ENCODE data around the gene DUSP11.

DNA sequence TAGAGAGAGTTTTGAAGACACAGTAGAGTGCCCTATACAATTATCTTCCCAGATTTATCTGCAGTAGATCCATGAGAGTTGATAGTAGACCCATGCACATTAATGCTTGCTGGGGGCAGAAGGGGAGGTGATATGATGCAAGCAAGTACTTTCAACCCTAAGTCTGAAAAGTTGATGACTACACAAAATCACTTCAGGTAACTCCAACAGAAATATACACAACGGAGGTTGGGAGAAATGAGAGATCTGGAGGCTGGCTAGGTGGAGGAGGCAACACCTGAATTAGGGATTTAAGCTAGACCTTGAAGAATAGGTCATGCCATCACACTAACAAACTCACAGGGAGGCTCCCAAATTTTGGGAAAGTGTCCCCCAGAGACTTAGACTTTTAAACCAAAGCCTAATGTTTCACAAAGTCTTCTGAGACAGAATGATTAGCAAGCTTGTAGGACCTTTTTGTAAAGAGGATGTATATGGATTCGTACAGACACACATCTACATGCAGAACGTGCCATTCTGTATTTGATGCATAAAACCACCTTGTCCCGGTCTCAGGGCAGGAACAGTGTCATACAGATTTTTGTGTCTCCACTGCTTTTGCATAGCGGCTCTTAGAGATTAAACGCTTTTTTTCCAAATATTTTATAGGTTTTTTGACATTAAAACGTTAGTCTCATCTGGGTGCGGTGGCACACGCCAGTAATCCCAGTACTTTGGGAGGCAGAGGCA, 47.9 kb upstream of the DUSP11 start:
- TF ChIP-seq, protein P1, sequence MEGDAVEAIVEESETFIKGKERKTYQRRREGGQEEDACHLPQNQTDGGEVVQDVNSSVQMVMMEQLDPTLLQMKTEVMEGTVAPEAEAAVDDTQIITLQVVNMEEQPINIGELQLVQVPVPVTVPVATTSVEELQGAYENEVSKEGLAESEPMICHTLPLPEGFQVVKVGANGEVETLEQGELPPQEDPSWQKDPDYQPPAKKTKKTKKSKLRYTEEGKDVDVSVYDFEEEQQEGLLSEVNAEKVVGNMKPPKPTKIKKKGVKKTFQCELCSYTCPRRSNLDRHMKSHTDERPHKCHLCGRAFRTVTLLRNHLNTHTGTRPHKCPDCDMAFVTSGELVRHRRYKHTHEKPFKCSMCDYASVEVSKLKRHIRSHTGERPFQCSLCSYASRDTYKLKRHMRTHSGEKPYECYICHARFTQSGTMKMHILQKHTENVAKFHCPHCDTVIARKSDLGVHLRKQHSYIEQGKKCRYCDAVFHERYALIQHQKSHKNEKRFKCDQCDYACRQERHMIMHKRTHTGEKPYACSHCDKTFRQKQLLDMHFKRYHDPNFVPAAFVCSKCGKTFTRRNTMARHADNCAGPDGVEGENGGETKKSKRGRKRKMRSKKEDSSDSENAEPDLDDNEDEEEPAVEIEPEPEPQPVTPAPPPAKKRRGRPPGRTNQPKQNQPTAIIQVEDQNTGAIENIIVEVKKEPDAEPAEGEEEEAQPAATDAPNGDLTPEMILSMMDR (IDR thresholded peaks at IDR 0.05), result no peak
- TF ChIP-seq POLR2AphosphoS5 (IDR thresholded peaks at IDR 0.05), result no peak
- TF ChIP-seq POLR2A (IDR thresholded peaks at IDR 0.05), result no peak
